HG03457 (cell line): Measurements from ENCODE around the gene MYLIP.

Experiments used
- ATAC-seq: cut with Tn5 transposase; IDR thresholded peaks from one replicate; pipeline ENCODE4 v1.9.1; 2021; ENCODE audit warnings: moderate number of reproducible peaks; ENCODE audit not compliant: unreplicated experiment

Gene MYLIP

GRCh38 chr6:16137451-16137801 lies 8.5 kb downstream of the MYLIP start:
- no peak for ATAC-seq

GRCh38 chr6:16139556-16139955 lies 10.7 kb downstream of the MYLIP start:
- ATAC-seq = no peak

GRCh38 chr6:16140607-16141006 lies 11.7 kb downstream of the MYLIP start:
- no peak for ATAC-seq

GRCh38 chr6:16141514-16141913 lies 12.6 kb downstream of the MYLIP start:
- ATAC-seq = no peak

- no peak for ATAC-seq
Measured at GRCh38 chr6:16145038-16145437, 16.2 kb downstream of the MYLIP start.

GRCh38 chr6:16146028-16146427 lies 17.1 kb downstream of the MYLIP start:
- ATAC-seq = no peak

GRCh38 chr6:16146527-16146955 lies 17.7 kb downstream of the MYLIP start:
- no peak for ATAC-seq

- no peak for ATAC-seq
Measured at GRCh38 chr6:16148498-16148897, 19.6 kb downstream of the MYLIP start.

- ATAC-seq = no peak
Measured at GRCh38 chr6:16149305-16149704, 20.4 kb downstream of the MYLIP start.

- no peak for ATAC-seq
Measured at GRCh38 chr6:16150098-16150497, 21.2 kb downstream of the MYLIP start.

GRCh38 chr6:16153211-16153820 lies 24.4 kb downstream of the MYLIP start:
- no peak for ATAC-seq

GRCh38 chr6:16154904-16155303 lies 26.0 kb downstream of the MYLIP start:
- ATAC-seq = no peak

- ATAC-seq = no peak
Measured at GRCh38 chr6:16157492-16157891, 28.6 kb downstream of the MYLIP start.

GRCh38 chr6:16157909-16158308 lies 29.0 kb downstream of the MYLIP start:
- no peak for ATAC-seq

GRCh38 chr6:16158943-16159557 lies 30.2 kb downstream of the MYLIP start:
- ATAC-seq = no peak

GRCh38 chr6:16160794-16161193 lies 31.9 kb downstream of the MYLIP start:
- ATAC-seq = no peak

GRCh38 chr6:16162003-16162402 lies 33.1 kb downstream of the MYLIP start:
- no peak for ATAC-seq

- no peak for ATAC-seq
Measured at GRCh38 chr6:16163066-16163465, 34.2 kb downstream of the MYLIP start.

GRCh38 chr6:16163535-16164300 lies 34.8 kb downstream of the MYLIP start:
- ATAC-seq = no peak

GRCh38 chr6:16165641-16166040 lies 36.8 kb downstream of the MYLIP start:
- ATAC-seq = no peak

GRCh38 chr6:16166871-16167608 lies 38.2 kb downstream of the MYLIP start:
- ATAC-seq = no peak

GRCh38 chr6:16168121-16168520 lies 39.2 kb downstream of the MYLIP start:
- ATAC-seq = no peak
